ENCODE measurements around the gene ST3GAL3.

ST3GAL3 gene

DNA sequence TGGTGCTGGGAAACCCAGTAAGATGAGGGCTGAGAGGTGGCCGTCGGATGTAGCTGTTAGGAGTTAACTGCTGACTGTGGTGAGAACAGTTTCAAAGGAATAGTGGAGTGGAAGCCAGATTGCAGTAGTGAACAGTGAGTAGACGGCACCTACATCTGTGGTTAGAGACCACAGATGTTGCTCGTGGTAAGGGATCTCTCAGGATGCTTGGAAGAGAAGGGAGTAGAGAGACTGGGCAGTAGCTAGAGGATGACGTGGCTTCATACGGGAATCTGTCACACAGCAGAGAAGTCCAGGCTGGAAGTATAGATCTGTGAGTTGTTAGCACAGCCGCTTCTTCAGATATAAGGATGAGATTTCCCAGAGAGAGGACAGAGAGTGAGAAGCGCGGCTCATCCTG is 218.5 kb downstream of the ST3GAL3 start:
- DNase-seq: no peak

DNA sequence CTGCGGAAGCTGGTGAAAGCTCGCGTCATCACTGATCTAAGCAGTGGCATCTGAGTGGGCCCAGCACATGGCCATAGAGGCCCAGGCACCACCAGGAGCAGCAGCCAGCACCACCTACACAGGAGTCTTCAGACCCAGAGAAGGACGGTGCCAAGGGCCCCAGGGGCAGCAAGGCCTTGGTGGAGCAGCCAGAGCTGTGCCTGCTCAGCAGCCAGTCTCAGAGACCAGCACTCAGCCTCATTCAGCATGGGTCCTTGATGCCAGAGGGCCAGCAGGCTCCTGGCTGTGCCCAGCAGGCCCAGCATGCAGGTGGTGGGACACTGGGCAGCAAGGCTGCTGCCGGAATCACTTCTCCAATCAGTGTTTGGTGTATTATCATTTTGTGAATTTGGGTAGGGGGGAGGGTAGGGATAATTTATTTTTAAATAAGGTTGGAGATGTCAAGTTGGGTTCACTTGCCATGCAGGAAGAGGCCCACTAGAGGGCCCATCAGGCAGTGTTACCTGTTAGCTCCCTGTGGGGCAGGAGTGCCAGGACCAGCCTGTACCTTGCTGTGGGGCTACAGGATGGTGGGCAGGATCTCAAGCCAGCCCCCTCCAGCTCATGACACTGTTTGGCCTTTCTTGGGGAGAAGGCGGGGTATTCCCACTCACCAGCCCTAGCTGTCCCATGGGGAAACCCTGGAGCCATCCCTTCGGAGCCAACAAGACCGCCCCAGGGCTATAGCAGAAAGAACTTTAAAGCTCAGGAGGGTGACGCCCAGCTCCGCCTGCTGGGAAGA is 223.0 kb downstream of the ST3GAL3 start:
- DNase-seq: peak; percentile 57

DNA sequence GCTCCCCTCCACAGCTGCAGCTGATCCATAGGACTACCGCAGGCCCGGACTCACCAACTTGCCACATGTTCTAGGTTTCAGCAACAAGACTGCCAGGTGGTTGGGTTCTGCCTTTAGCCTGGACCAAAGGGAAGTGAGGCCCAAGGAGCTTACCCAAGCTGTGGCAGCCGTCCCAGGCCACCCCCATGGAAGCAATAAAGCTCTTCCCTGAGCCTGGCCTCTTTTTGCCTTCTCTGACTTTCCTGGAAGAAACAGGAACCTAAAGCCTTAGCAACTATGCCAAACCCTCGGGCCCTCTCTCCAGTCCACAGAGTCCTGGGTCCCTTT is 223.6 kb downstream of the ST3GAL3 start:
- DNase-seq: no peak

DNA sequence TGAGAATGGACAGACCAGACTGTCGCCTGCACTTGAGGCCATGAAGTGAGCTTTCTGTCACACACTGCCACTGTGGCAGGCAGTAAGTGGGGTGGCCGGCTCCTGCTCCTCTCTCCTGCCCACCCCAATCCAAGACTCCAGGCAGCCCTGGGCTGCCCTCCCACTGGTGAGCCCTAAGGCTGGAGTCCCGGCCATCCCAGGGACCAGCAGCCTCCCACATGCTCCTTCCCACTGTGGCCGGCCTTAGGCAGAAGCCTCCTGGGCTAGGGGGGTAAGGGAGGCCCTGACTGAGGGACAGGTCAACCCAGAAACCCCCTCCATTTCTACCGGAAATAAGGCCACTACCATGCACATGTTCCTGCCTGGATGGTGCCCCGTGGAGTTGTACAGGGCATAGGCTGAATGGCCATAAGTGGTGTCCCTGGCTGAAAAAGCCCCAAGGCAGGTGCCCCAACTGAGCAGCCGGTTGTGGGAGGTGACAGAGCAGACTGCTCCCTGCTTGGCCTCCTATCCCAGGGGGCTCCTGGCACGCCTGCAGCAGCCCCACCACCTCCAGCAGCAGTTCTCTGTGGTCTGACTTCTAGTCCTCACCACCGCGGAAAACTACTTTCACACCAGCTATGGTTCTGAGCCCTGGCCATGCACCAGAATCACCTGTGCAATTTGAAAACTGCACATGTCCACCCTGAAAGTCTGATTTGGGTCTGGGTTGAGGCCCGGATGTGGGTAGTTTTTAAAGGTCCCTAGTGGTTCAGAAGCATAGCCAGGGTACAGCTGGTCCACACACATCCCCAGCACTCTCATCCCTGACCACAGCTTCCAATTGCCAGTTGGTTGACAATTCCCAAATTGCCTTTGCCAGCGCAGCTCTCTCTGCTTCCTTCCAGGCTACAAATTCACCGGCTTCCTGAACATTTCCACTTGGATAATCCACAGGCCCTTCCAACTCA is 224.7 kb downstream of the ST3GAL3 start:
- DNase-seq: no peak

DNA sequence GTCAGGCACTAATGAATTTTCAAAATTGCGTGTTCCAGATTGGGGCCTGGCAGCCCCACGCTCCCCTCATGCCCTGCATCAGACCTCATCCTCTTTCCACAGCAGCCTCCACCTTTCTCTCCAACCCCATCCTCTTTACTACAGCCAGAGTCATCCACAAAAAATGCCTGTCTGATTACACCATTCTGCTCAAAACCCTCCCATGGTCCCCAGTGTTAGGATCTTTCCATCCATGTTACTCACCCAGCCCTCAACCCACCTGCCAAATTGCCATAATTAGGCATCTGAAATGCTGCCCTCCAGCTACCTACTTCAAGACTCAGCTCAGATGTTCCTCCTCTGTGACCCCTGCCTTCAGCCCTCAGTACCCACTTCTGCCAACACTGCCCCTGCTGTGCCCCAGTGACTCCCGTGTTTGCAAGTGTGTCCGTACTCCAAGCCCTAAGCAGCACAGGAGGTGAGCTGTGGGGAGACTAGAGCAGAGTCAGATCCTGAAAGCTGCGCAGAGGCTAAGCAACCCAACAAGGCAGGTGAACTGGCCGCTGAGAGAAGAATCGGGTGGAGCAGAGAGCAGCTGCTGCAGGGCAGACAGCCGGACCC is 225.6 kb downstream of the ST3GAL3 start:
- no peak for DNase-seq

DNA sequence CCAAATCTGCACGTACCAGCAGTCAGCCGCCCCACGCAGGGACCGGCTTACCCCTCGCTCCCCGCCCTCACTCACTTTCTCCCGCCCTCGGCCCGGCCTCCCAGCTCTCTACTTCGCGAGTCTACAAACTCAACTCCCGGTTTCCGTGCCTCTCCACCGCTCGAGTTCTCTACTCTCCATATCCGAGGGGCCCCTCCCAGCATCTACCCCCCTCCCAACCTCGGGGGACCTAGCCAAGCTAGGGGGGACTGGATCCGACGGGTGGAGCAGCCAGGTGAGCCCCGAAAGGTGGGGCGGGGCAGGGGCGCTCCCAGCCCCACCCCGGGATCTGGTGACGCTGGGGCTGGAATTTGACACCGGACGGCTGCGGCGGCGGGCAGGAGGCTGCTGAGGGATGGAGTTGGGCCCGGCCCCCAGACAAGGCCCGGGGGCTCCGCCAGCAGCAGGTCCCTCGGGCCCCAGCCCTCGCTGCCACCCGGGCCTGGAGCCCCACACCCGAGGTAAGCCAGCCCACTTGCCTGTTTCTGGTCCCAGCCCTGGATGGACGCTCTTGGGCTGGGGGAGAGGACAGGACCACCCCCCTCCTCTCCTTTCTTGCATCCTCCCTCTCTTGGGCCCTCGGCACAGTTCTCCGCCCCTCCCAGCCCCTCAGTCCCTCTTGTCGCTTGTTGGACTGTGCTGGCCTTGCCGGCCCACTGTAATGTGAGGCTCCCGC is 226.2 kb downstream of the ST3GAL3 start, which contains the start of gene ARTN:
Gene ARTN (plus strand): TSS at position 416 of the 715 bp plus-strand sequence. CDS start 1,856 bp downstream, outside the sequence.
- DNase-seq: peak; percentile 54

DNA sequence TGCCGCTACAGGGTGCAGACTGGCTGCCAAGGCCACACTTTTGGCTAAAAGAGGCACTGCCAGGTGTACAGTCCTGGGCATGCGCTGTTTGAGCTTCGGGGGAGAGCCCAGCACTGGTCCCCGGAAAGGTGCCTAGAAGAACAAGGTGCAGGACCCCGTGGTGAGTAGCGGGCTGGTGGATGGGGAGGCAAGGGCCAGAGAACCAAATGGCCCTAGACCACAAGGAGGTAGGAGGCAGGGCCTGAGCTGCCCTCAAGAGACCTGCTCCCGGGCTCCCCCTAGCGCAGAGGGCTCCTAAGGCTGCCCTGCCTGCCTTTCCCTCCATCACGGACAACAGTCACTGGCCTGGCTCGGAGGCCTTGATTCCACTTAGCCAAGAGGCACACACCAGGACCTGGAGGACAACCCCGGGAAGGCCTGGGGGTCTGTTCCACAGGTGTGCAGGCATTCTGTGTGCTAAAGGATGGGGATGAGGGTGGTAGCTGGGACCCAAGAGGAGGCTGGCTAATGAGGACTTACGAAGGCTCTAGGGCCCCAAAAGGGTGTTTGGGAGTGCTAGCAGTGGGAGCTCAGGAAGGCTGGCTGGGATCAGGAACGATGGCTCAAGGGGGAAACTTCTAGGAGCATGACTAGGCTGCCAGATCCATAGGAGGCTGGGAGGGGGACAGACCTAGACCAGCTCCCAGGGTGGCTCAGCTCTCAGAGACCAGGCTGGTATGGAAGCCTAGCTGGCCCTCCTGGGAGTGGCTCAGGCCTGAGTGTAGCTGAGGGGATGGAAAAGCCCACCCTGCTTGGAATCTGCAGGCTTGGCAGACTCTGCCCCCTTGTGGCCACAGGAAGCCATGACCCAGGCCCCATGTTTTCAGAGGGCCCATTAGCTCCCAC is 227.0 kb downstream of the ST3GAL3 start:
- peak; percentile 88 for DNase-seq

DNA sequence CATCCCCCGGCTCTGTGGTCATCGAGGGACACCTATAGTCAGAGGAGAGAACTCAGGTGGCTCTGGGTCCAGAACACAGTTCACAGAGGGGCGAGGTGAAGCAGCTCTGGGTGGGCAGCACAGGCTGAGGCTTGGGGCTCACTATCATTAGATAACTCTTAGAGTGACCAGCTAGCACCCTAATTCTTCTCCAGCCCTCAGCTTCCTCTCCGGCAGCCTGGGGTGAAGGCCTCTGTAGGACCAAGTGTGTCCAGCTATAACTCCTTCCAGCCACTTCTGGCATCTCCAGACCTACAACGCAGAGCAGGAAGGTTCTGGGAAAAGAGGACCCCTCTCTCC is 227.6 kb downstream of the ST3GAL3 start:
- no peak for DNase-seq

DNA sequence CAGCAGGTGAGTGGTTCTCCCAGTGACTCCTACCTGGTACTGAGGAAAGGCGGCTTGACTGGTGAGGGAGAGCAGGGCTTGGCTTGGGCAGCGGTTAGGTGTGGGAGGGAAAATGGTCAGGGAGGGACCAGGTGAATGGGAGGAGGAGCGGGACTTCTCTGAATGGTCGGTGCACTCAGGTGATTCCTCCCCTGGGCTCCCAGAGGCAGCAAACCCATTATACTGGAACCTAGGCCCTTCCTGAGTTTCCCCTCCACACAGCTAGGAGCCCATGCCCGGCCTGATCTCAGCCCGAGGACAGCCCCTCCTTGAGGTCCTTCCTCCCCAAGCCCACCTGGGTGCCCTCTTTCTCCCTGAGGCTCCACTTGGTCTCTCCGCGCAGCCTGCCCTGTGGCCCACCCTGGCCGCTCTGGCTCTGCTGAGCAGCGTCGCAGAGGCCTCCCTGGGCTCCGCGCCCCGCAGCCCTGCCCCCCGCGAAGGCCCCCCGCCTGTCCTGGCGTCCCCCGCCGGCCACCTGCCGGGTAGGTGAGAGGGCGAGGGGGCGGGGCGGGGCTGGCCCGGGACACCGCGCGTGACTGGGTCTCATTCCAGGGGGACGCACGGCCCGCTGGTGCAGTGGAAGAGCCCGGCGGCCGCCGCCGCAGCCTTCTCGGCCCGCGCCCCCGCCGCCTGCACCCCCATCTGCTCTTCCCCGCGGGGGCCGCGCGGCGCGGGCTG is 228.5 kb downstream of the ST3GAL3 start:
- no peak for DNase-seq

DNA sequence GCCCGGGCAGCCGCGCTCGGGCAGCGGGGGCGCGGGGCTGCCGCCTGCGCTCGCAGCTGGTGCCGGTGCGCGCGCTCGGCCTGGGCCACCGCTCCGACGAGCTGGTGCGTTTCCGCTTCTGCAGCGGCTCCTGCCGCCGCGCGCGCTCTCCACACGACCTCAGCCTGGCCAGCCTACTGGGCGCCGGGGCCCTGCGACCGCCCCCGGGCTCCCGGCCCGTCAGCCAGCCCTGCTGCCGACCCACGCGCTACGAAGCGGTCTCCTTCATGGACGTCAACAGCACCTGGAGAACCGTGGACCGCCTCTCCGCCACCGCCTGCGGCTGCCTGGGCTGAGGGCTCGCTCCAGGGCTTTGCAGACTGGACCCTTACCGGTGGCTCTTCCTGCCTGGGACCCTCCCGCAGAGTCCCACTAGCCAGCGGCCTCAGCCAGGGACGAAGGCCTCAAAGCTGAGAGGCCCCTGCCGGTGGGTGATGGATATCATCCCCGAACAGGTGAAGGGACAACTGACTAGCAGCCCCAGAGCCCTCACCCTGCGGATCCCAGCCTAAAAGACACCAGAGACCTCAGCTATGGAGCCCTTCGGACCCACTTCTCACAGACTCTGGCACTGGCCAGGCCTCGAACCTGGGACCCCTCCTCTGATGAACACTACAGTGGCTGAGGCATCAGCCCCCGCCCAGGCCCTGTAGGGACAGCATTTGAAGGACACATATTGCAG is 229.3 kb downstream of the ST3GAL3 start:
- peak; percentile 77 for DNase-seq

DNA sequence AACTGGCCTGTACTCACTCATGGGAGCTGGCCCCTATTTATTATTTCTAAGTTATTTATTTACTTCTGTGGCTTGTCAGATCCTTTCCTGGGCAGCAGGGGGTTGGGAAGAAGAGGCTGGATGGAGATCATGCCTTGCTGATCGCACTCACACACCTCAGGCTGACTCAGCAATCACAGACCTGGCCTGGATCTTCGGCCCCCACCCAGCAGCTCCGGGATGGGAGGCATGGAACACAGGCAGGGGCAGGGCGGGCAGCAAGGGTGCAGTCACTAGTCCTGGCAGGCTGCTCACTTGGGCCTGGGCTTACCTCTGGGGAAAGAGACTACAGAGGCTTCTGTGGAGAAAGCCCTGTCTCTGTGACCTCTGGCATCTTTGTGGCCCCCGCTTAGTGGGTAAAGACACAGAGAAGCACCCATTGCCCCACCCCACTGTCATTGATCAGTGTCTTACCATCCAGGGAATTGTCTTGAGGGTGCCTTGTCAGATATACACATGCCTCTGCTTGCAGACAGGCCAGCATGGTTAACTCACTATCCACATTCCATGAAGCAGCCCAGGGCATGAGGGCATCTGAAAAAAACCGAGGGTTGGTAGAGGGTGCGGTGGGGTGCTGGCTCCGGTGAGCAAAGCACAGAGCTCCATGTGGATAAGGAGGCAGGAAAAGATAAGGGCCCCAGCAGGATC is 230.0 kb downstream of the ST3GAL3 start:
- no peak for DNase-seq

DNA sequence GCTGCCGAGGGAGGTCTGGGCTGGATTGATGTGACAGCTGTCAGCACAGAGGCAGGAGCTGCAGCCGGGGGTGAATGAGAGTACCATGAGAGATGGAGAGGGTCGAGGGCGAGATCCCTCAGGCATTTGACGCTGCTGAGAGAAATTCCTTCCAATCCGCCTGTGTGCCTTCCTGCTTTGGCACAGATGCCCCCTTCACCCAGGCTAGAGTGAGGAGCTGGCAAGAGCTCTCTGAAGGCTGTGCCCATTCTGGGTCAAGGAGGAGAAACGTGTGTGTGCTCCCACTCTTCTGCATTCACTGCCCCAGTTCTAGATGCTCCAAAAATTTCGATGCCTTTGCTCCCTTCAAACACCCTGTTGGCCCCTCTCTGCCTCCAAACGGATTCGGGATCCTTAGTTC is 231.0 kb downstream of the ST3GAL3 start:
- DNase-seq: no peak

DNA sequence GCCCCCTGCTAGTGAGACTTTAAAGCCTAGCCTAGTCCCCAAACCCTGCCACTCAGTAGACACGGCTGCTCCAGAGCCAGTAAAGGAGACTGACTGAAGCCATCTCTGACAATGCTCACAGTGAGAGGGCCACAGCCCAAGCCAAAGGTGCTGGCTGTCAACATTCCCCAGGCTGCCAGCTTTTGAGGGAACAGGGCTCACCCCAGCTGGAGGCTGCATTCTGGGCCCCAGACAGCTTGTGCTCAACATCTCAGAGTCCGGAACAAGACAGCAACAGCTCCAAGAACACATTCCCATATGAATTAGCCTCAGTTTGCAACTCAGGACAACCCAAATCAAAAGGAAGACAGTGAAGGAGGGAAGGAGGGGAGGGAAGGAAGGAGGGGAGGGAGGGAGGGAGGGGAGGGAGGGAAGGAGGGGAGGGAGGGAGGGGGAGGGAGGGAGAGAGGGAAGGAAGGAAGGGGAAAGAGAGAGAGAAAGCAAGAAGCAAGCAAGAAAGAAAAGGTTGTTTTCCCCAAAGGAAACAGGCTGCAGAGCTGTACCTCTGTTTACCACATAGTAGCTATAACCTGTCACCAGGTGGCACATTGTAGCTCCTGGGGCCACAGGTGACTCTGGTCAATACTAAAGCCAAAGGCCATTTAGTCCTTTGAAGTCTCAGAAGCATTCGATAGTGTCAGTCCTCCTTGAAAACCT is 231.7 kb downstream of the ST3GAL3 start:
- DNase-seq: no peak

DNA sequence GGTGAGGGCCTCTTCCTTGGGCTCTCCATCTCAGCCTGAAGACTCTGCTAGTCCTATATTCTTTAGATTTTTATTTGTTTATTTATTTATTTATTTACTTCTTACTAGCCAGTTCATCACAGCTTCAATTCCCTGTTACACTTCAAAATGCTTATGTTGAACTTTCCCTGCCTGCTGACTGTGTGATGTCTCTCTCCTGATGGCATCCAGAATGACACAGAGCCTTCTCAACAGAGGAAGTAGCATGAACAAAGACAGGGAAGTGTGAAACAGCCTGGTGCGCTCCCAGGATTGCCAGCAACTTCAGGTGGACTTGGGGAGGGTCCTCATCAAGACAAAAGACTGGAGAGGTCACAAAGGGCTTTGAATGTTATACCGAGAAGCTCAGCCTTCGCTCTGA is 235.1 kb downstream of the ST3GAL3 start:
- DNase-seq: no peak

DNA sequence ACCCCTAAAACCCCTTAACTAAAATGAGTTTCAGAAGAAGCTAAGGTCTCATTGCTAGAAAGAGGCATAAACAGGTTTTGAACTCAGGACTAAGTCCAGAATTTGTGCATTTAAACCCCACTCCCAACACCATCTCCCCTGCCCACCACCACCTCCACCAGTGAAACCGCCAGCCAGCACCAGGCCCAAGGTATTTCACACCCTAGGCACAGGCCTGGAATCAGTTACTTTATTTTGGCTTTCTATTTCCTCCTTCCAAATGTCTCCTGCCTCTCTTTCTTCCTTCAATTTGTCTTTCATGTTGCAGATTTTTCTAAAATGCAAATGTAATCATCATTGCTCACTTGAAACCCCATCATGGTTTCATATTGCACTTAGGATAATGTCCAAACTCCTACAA is 237.5 kb downstream of the ST3GAL3 start:
- no peak for DNase-seq

DNA sequence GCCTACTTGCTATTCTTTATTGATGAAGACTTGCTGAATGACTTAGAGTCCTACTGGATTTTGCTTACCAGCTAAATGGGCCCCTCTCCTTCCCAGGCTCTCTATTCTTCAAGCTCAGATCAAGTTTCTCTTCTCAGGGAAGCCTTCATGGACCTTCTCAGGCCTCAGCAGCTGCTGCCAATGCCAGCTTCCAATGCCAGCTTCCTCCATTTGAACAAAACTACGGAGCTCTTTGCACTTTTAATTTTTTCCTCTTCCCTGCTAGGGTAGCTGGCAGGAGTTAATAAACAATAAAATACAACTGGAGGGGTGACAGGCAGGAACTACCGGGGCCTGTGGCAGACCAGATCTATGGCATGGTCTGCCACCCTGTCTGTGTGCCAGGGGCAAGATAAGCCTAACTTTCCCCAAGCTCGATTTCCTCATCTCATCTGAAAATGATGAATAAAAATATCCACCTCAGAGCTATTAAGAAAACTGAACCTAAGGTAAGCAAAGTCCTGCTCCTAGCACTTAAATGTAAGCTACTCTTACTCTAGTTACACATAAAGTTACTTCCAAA is 238.4 kb downstream of the ST3GAL3 start:
- DNase-seq: peak; percentile 74

DNA sequence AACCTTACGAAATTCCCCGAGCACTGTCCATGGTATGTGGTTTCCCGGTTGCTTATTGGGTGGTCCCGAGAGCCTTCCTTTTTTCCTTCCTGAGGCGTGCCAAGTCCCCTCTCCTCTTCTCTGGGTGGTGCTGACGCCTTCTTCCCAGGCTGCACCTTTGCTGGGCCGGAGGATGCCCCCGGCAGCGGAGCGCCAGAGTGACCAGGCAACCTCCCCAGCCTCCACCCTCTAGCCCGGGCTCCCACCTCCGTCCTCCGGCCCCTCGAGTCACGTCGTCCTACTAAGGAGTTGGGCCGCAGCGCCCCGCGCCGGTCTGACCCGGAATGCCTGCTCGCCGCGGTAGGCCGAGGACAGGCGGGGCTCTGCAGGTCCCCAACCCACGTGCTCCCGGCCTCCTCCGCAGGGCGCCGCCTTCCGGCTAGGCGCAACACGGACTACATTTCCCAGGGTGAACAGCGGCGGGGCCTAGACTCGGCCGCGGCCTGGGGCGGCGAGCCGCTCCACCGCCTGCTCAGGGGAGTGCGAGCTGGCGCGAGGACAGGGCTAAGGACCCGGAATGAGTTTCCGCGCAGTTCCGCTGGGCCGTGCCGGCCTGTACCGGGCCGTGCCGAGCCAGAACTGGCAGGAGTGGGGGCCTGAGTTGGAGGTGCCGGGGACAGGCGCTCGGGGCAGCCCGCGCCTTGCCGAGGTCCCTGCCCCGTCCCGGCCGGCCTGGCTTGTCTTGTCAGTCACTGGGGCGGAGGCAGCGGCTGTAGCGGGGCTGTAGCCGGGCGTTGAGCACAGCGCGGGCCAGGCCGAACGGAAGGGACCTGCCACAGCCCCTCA is 239.1 kb downstream of the ST3GAL3 start, which contains the start of gene IPO13:
Gene IPO13 (plus strand): TSS at position 715 of the 825 bp plus-strand sequence. CDS start 651 bp downstream, outside the sequence.
- DNase-seq: peak; percentile 99
